ENCODE data around the gene VPS33B.

The VPS33B gene

DNA sequence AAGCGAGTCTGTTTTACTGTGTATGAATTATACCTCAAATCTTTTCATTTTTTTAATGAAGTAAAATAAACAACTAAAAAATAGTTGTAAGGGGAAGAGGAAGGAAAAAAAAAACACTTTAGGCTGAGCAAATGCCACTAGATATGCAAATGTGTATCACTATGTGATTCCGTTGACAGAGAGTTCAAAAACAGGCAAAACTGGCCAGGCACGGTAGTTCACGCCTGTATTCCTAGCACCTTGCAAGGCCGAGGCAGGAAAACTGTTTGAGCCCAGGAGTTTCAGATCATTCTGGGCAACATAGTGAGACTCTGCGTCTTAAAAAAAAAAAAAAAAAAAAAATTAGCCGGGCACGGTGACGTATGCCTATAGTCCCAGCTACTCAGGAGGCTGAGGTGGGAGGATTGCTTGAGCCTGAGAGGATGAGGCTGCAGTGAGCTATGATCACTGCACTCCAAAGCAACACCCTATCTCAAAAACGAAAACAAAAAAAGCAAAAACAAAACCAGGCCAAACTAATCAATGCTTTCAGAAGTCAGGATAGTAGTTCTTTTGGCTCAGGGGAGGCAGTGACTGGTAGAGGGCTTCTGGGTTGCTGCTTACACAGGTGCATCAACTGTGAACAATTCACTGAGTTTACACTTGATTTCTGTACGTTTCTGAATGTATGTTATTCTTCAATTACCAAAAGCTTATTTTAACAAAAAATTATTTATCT is 35.4 kb downstream of the VPS33B start:
- TF ChIP-seq TCF12 (IDR thresholded peaks at IDR 0.05; ENCODE audit: low read depth) (no peak), NFIC (IDR thresholded peaks at IDR 0.05) (no peak), FOXM1 (IDR thresholded peaks at IDR 0.05; ENCODE audit: borderline replicate concordance, low read depth) (no peak), EP300 (IDR thresholded peaks at IDR 0.05; ENCODE audit: borderline replicate concordance) (no peak), ZBTB7A (IDR thresholded peaks at IDR 0.05; ENCODE audit: low read depth) (no peak), TEAD4 (IDR thresholded peaks at IDR 0.05) (no peak), TAF1 (IDR thresholded peaks at IDR 0.05; ENCODE audit: low read depth) (no peak), CEBPB (IDR thresholded peaks at IDR 0.05) (no peak), CREB1 (IDR thresholded peaks at IDR 0.05; ENCODE audit: low read depth) (no peak), YY1 (IDR thresholded peaks at IDR 0.05; ENCODE audit: low read depth) (no peak), EGR1 (IDR thresholded peaks at IDR 0.05) (no peak), RAD21 (IDR thresholded peaks at IDR 0.05; ENCODE audit: low read depth) (no peak)
- TF ChIP-seq, protein P1, sequence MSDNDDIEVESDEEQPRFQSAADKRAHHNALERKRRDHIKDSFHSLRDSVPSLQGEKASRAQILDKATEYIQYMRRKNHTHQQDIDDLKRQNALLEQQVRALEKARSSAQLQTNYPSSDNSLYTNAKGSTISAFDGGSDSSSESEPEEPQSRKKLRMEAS (IDR thresholded peaks at IDR 0.05), result no peak
- TF ChIP-seq, protein P2, sequence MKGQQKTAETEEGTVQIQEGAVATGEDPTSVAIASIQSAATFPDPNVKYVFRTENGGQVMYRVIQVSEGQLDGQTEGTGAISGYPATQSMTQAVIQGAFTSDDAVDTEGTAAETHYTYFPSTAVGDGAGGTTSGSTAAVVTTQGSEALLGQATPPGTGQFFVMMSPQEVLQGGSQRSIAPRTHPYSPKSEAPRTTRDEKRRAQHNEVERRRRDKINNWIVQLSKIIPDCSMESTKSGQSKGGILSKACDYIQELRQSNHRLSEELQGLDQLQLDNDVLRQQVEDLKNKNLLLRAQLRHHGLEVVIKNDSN (IDR thresholded peaks at IDR 0.05), result no peak
- TF ChIP-seq, protein P3, sequence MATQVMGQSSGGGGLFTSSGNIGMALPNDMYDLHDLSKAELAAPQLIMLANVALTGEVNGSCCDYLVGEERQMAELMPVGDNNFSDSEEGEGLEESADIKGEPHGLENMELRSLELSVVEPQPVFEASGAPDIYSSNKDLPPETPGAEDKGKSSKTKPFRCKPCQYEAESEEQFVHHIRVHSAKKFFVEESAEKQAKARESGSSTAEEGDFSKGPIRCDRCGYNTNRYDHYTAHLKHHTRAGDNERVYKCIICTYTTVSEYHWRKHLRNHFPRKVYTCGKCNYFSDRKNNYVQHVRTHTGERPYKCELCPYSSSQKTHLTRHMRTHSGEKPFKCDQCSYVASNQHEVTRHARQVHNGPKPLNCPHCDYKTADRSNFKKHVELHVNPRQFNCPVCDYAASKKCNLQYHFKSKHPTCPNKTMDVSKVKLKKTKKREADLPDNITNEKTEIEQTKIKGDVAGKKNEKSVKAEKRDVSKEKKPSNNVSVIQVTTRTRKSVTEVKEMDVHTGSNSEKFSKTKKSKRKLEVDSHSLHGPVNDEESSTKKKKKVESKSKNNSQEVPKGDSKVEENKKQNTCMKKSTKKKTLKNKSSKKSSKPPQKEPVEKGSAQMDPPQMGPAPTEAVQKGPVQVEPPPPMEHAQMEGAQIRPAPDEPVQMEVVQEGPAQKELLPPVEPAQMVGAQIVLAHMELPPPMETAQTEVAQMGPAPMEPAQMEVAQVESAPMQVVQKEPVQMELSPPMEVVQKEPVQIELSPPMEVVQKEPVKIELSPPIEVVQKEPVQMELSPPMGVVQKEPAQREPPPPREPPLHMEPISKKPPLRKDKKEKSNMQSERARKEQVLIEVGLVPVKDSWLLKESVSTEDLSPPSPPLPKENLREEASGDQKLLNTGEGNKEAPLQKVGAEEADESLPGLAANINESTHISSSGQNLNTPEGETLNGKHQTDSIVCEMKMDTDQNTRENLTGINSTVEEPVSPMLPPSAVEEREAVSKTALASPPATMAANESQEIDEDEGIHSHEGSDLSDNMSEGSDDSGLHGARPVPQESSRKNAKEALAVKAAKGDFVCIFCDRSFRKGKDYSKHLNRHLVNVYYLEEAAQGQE (IDR thresholded peaks at IDR 0.05; ENCODE audit: low read depth), result no peak

DNA sequence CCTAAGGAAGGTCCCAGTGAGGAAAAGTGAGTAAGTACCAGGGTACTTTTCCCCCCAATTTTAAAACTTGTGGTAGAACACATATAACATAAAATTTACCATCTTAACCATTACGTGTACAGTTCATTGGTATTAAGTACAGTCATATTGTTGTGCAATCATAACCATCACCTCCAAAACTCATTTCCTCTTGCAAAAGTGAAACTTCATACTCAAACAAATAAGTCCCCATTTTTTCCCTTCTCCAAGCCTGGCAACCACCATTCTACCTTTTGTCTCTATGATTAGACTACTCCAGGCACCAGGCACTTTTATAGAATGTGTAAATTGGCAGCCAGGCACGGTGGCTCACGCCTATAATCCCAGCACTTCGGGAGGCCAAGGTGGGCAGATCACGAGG is 40.3 kb downstream of the VPS33B start:
- TF ChIP-seq, protein P2 (IDR thresholded peaks at IDR 0.05), result no peak
- TF ChIP-seq EP300 (IDR thresholded peaks at IDR 0.05; ENCODE audit: borderline replicate concordance) (no peak), NFIC (IDR thresholded peaks at IDR 0.05) (no peak), RAD21 (IDR thresholded peaks at IDR 0.05; ENCODE audit: low read depth) (no peak), EGR1 (IDR thresholded peaks at IDR 0.05) (no peak), TEAD4 (IDR thresholded peaks at IDR 0.05) (no peak), CEBPB (IDR thresholded peaks at IDR 0.05) (peak; percentile 33; the same call in 1 of the 2 replicates), CREB1 (IDR thresholded peaks at IDR 0.05; ENCODE audit: low read depth) (no peak), TAF1 (IDR thresholded peaks at IDR 0.05; ENCODE audit: low read depth) (no peak)

DNA sequence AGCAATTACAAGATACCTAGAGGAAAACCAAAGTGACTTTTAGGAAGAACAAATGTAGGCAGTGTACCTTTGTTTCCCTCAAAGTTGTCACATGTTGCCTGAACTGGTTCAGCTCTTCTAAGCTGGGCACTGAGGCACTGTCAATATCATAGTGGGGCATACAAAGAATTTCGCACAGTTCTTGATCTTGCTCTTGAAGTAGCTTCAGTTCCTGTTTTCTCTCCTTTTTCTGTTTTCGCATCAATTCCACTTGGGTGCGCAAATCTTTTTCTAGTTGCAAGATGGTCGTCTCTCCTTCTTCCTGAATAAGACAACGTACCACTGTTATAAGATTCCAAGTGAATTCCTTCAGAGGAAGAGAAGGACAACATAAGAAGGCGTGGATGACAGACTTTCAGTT is 40.7 kb downstream of the VPS33B start:
- TF ChIP-seq TEAD4 (IDR thresholded peaks at IDR 0.05), result no peak

DNA sequence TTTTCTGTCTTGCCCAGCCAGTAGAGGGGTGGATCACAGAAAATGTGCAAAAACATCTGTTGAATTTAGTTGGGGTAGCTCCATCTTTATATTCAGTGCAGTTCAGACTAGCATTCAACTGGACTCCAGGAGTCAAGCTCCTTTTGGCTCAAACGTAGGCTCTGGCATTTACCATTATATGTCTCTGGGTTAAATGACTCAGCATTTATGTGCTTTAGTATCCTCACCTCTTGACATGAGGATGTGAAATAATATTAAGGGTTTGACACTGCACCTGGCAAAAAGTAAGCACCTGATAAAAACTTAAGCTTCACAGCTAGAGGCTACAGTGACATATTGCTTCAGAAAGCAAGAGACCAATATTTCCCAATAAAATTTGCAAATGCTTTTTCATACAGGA is 42.8 kb downstream of the VPS33B start:
- TF ChIP-seq EGR1 (IDR thresholded peaks at IDR 0.05), result no peak
- no peak for TF ChIP-seq NFIC (IDR thresholded peaks at IDR 0.05)
- TF ChIP-seq CEBPB (IDR thresholded peaks at IDR 0.05), result no peak
- TF ChIP-seq FOXM1 (IDR thresholded peaks at IDR 0.05; ENCODE audit: borderline replicate concordance, low read depth), result no peak
- TF ChIP-seq TCF12 (IDR thresholded peaks at IDR 0.05; ENCODE audit: low read depth), result no peak
- TF ChIP-seq, protein P2 (IDR thresholded peaks at IDR 0.05), result no peak
- TF ChIP-seq, protein P3 (IDR thresholded peaks at IDR 0.05; ENCODE audit: low read depth), result no peak
- no peak for TF ChIP-seq ZBTB7A (IDR thresholded peaks at IDR 0.05; ENCODE audit: low read depth)
- no peak for TF ChIP-seq TAF1 (IDR thresholded peaks at IDR 0.05; ENCODE audit: low read depth)
- TF ChIP-seq, protein P1 (IDR thresholded peaks at IDR 0.05), result no peak
- no peak for TF ChIP-seq YY1 (IDR thresholded peaks at IDR 0.05; ENCODE audit: low read depth)
- no peak for TF ChIP-seq CREB1 (IDR thresholded peaks at IDR 0.05; ENCODE audit: low read depth)
- no peak for TF ChIP-seq EP300 (IDR thresholded peaks at IDR 0.05; ENCODE audit: borderline replicate concordance)
- no peak for TF ChIP-seq TEAD4 (IDR thresholded peaks at IDR 0.05)
- no peak for TF ChIP-seq RAD21 (IDR thresholded peaks at IDR 0.05; ENCODE audit: low read depth)

DNA sequence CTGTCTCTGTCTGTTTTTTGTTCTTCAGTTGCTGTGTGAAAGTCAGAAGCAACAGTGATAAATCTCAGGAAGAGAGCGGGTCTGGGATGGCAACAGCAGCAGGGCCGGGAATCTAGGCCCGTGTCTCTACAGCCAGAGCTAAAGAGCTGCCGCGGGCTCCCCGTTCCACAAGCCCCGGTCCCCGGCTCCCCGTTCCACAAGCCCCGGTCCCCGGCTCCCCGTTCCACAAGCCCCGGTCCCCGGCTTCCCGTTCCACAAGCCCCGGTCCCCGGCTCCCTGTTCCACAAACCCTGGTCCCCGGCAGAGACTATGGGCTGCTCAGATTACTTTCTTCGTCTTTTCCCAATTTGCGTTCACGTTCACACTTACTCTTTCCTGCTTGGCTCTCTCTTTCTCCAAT is 48.2 kb downstream of the VPS33B start:
- TF ChIP-seq FOXM1 (IDR thresholded peaks at IDR 0.05; ENCODE audit: borderline replicate concordance, low read depth), result no peak

DNA sequence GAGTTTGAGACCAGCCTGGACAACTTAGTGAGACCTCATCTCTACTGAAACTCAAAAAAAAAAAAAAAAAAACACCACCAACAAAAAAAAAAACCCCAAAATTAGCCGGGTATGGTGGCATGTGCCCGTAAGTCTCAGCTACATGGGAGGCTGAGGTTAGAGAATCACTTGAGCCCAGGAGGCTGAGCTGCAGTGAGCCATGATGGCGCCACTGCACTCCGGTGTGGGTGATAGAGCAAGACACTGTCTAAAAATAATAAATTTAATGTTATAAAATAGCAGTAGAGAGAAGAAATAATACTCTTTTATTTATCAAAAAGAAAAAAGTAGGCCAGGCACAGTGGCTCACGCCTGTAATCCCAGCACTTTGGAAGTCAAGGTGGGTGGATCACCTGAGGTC is 50.3 kb downstream of the VPS33B start:
- TF ChIP-seq CEBPB (IDR thresholded peaks at IDR 0.05), result no peak
- no peak for TF ChIP-seq YY1 (IDR thresholded peaks at IDR 0.05; ENCODE audit: low read depth)
- no peak for TF ChIP-seq TAF1 (IDR thresholded peaks at IDR 0.05; ENCODE audit: low read depth)
- no peak for TF ChIP-seq ZBTB7A (IDR thresholded peaks at IDR 0.05; ENCODE audit: low read depth)
- TF ChIP-seq, protein P2 (IDR thresholded peaks at IDR 0.05), result no peak
- TF ChIP-seq, protein P3 (IDR thresholded peaks at IDR 0.05; ENCODE audit: low read depth), result no peak
- no peak for TF ChIP-seq RAD21 (IDR thresholded peaks at IDR 0.05; ENCODE audit: low read depth)
- TF ChIP-seq TCF12 (IDR thresholded peaks at IDR 0.05; ENCODE audit: low read depth), result no peak
- TF ChIP-seq TEAD4 (IDR thresholded peaks at IDR 0.05), result no peak
- no peak for TF ChIP-seq NFIC (IDR thresholded peaks at IDR 0.05)
- no peak for TF ChIP-seq CREB1 (IDR thresholded peaks at IDR 0.05; ENCODE audit: low read depth)
- TF ChIP-seq FOXM1 (IDR thresholded peaks at IDR 0.05; ENCODE audit: borderline replicate concordance, low read depth), result no peak
- no peak for TF ChIP-seq EGR1 (IDR thresholded peaks at IDR 0.05)
- no peak for TF ChIP-seq EP300 (IDR thresholded peaks at IDR 0.05; ENCODE audit: borderline replicate concordance)
- TF ChIP-seq, protein P1 (IDR thresholded peaks at IDR 0.05), result no peak

All from Ishikawa (cell line).